H1 (cell line): ENCODE data around the gene HOXB9. TPM values are rescaled to one million over a fixed set of nuclear protein-coding genes. Genes with fewer than 3 reads are reported as not detected.

ENCODE experiments used
- CTCF ChIA-PET: fragments of 300-600 bp; sonication (Branson Sonifier 250); formaldehyde crosslinking; loops from one replicate; lab custom pipeline; 2021; ENCODE audit not compliant: partially characterized antibody; lab: Charles Lee
- POLR2A ChIA-PET: fragments of 300-600 bp; sonication (Branson Sonifier 250); formaldehyde crosslinking; loops from one replicate; lab custom pipeline; 2021; ENCODE audit warnings: inconsistent platforms; ENCODE audit not compliant: partially characterized antibody; lab: Charles Lee
- DNase-seq, 2 experiments: peaks; one replicate each; pipeline versions ENCODE4 v3.0.0 to v3.0.0-alpha.2; 2010 to 2022; ENCODE audit warnings: low spot score in 2 of 2, low read depth in 1 of 2, mixed read lengths in 1 of 2
- FAIRE-seq: peaks from 2 replicates; lab custom pipeline; 2011; peaks lifted over from hg19 to GRCh38; lab: Jason Lieb, UNC
- H2AFZ ChIP-seq: 2 replicates; pipeline ENCODE4 v1.8.1; 2012; ENCODE audit warnings: low read length, inconsistent platforms
- H2AK5ac ChIP-seq: 2 replicates; pipeline ENCODE4 v1.6.1; 2013; ENCODE audit warnings: low read depth, low read length
- H2BK120ac ChIP-seq: replicated peaks from 2 replicates; pipeline ENCODE3; 2013; ENCODE audit warnings: low read depth, low read length, inconsistent platforms
- H2BK12ac ChIP-seq: 2 replicates; pipeline ENCODE4 v1.6.1; 2013; ENCODE audit warnings: low read depth, low read length
- H2BK15ac ChIP-seq: 2 replicates; pipeline ENCODE4 v1.6.1; 2013; ENCODE audit warnings: low read length
- H2BK20ac ChIP-seq: 2 replicates; pipeline ENCODE4 v1.6.1; 2013; ENCODE audit warnings: low read length
- H2BK5ac ChIP-seq: 2 replicates; pipeline ENCODE4 v1.6.1; 2013; ENCODE audit warnings: low read depth, low read length
- H3K14ac ChIP-seq: 2 replicates; pipeline ENCODE4 v1.6.1; 2013; ENCODE audit warnings: inconsistent platforms; ENCODE audit not compliant: insufficient read length
- H3K18ac ChIP-seq: 2 replicates; pipeline ENCODE4 v1.6.1; 2013; ENCODE audit warnings: low read length; ENCODE audit errors: extremely low read depth
- H3K23ac ChIP-seq: 2 replicates; pipeline ENCODE4 v1.6.1; 2013; ENCODE audit warnings: inconsistent platforms; ENCODE audit not compliant: insufficient read length
- H3K23me2 ChIP-seq: 2 replicates; pipeline ENCODE4 v1.6.1; 2013; ENCODE audit warnings: low read depth, low read length
- H3K27ac ChIP-seq: 2 replicates; pipeline ENCODE4 v1.6.1; 2011; ENCODE audit warnings: low read depth, low read length, inconsistent platforms
- H3K27me3 ChIP-seq, 4 experiments: replicated peaks in 1 of 4; 1 replicate in 1 of 4; 2 replicates in 3 of 4; pipeline versions ENCODE4 v1.6.1 to v1.8.1; 2011 to 2013; ENCODE audit warnings: low read length in 3 of 4, mild to moderate bottlenecking in 3 of 4, inconsistent platforms in 2 of 4, mixed read lengths in 2 of 4, moderate library complexity in 1 of 4; ENCODE audit not compliant: control insufficient read depth in 3 of 4, insufficient read depth in 3 of 4; ENCODE audit errors: extremely low read depth in 1 of 4
- H3K36me3 ChIP-seq, 4 experiments: 2 replicates each; pipeline versions ENCODE4 v1.6.1 to v1.8.1; 2011 to 2013; ENCODE audit warnings: mild to moderate bottlenecking in 4 of 4, low read length in 3 of 4, moderate library complexity in 2 of 4, control low read depth in 1 of 4, inconsistent platforms in 1 of 4; ENCODE audit not compliant: insufficient read depth in 4 of 4, control insufficient read depth in 2 of 4
- H3K4ac ChIP-seq: replicated peaks from 2 replicates; pipeline ENCODE3; 2013; ENCODE audit warnings: low read length, low read depth, mixed read lengths, inconsistent platforms; ENCODE audit not compliant: insufficient read length
- H3K4me1 ChIP-seq, 4 experiments: replicated peaks in 1 of 4; 1 replicate in 1 of 4; 2 replicates in 3 of 4; pipeline versions ENCODE4 v1.6.1 to v1.8.1; 2011 to 2013; ENCODE audit warnings: low read length in 3 of 4, inconsistent platforms in 2 of 4, mixed read lengths in 1 of 4; ENCODE audit not compliant: insufficient read depth in 4 of 4, control insufficient read depth in 3 of 4
- H3K4me2 ChIP-seq, 2 experiments: 2 replicates each; pipeline versions ENCODE4 v1.6.1 to v1.8.1; 2011 to 2013; ENCODE audit warnings: low read depth in 2 of 2, low read length in 2 of 2, control low read depth in 1 of 2, inconsistent platforms in 1 of 2, mild to moderate bottlenecking in 1 of 2; ENCODE audit not compliant: insufficient read depth in 1 of 2
- H3K4me3 ChIP-seq, 4 experiments: fragments of 200-600, 300-600 bp in 1 of 4; sonication (generic), shearing (Covaris generic), sonication (Bioruptor Twin) in 1 of 4; 2 replicates each; pipeline versions ENCODE4 v1.5.1 to v1.8.1; 2011 to 2016; ENCODE audit warnings: low read length in 4 of 4, low read depth in 3 of 4, control low read depth in 2 of 4, inconsistent platforms in 2 of 4, mild to moderate bottlenecking in 2 of 4, mixed read lengths in 1 of 4, moderate library complexity in 1 of 4; ENCODE audit not compliant: insufficient read depth in 2 of 4; ENCODE audit errors: extremely low read depth in 1 of 4
- H3K56ac ChIP-seq: replicated peaks from 2 replicates; pipeline ENCODE3; 2013; ENCODE audit warnings: low read depth, mild to moderate bottlenecking, mixed read lengths, low read length, inconsistent platforms; ENCODE audit not compliant: insufficient read length
- H3K79me1 ChIP-seq: 2 replicates; pipeline ENCODE4 v1.6.1; 2013; ENCODE audit warnings: low read depth, low read length, control low read depth
- H3K79me2 ChIP-seq, 2 experiments: 2 replicates each; pipeline versions ENCODE4 v1.6.1 to v1.8.1; 2012 to 2013; ENCODE audit warnings: low read length in 2 of 2, mild to moderate bottlenecking in 2 of 2, inconsistent platforms in 1 of 2; ENCODE audit not compliant: insufficient read depth in 2 of 2, control insufficient read depth in 1 of 2
- H3K9ac ChIP-seq, 4 experiments: replicated peaks in 1 of 4; 1 replicate in 1 of 4; 2 replicates in 3 of 4; pipeline versions ENCODE4 v1.6.1 to v1.8.1; 2011 to 2013; ENCODE audit warnings: low read depth in 3 of 4, low read length in 3 of 4, control low read depth in 2 of 4, mild to moderate bottlenecking in 2 of 4, moderate library complexity in 2 of 4, inconsistent platforms in 1 of 4; ENCODE audit errors: extremely low read depth in 1 of 4
- H3K9me3 ChIP-seq, 2 experiments: 2 replicates each; pipeline versions ENCODE4 v1.6.1 to v1.8.1; 2012 to 2013; ENCODE audit warnings: mild to moderate bottlenecking in 2 of 2, moderate library complexity in 2 of 2, control low read depth in 1 of 2, inconsistent platforms in 1 of 2, low read depth in 1 of 2, low read length in 1 of 2, mixed read lengths in 1 of 2; ENCODE audit not compliant: insufficient read depth in 2 of 2
- H4K20me1 ChIP-seq, 2 experiments: replicated peaks in 1 of 2; 2 replicates each; pipeline versions ENCODE3 to v1.8.1; 2011 to 2013; ENCODE audit warnings: inconsistent platforms in 2 of 2, low read length in 2 of 2, mild to moderate bottlenecking in 1 of 2; ENCODE audit not compliant: insufficient read depth in 2 of 2, control insufficient read depth in 1 of 2
- H4K5ac ChIP-seq: 2 replicates; pipeline ENCODE4 v1.6.1; 2013; ENCODE audit warnings: low read length, low read depth, mixed read lengths, inconsistent platforms; ENCODE audit not compliant: insufficient read length
- H4K8ac ChIP-seq: 2 replicates; pipeline ENCODE4 v1.8.0; 2013; ENCODE audit warnings: mild to moderate bottlenecking, moderate library complexity, low read length, inconsistent platforms; ENCODE audit not compliant: insufficient read depth; ENCODE audit errors: extremely low read depth
- H4K91ac ChIP-seq: replicated peaks from 2 replicates; pipeline ENCODE3; 2013; ENCODE audit warnings: low read length, mixed read lengths, inconsistent platforms; ENCODE audit not compliant: insufficient read length
- CTBP2 ChIP-seq: IDR thresholded peaks from 2 replicates; pipeline ENCODE4 v1.7.0; 2011; ENCODE audit warnings: borderline replicate concordance, mild to moderate bottlenecking, moderate library complexity, mixed read lengths, low read length; ENCODE audit not compliant: insufficient read depth, insufficient read length
- EZH2 ChIP-seq: fragments of 200-600 bp; sonication (generic); IDR thresholded peaks from 2 replicates; pipeline ENCODE4 v1.7.1; 2012; ENCODE audit warnings: low read depth, mild to moderate bottlenecking, moderate library complexity, low read length, inconsistent platforms; ENCODE audit not compliant: severe bottlenecking
- HDAC6 ChIP-seq: IDR thresholded peaks from one replicate; pipeline ENCODE4 v1.7.1; 2012; ENCODE audit warnings: low read depth, mild to moderate bottlenecking, inconsistent platforms, low read length, moderate library complexity
- RNF2 ChIP-seq: fragments of 200-900, 300-1000 bp; sonication (generic); IDR thresholded peaks from 2 replicates; pipeline ENCODE4 v1.7.1; 2016; ENCODE audit warnings: borderline replicate concordance, low read depth, mild to moderate bottlenecking, antibody characterized with exemption, low read length; ENCODE audit not compliant: poor library complexity, severe bottlenecking; ENCODE audit errors: missing control alignments
- SP1 ChIP-seq: IDR thresholded peaks from 2 replicates; pipeline ENCODE4 v1.6.1; 2011; ENCODE audit warnings: low read depth, low read length
- SP4 ChIP-seq: IDR thresholded peaks from 2 replicates; pipeline ENCODE4 v1.6.1; 2012; ENCODE audit warnings: low read length, inconsistent platforms
- SUZ12 ChIP-seq: fragments of 200-600 bp; sonication (generic); IDR thresholded peaks from 2 replicates; pipeline ENCODE4 v1.6.1; 2012; ENCODE audit warnings: mild to moderate bottlenecking, inconsistent platforms, low read length, moderate library complexity, mixed read lengths
- TCF12 ChIP-seq: IDR thresholded peaks from 2 replicates; pipeline ENCODE4 v1.6.1; 2011; ENCODE audit warnings: low read depth, mild to moderate bottlenecking, low read length
- WGBS, 2 experiments: shearing (Covaris generic) in 1 of 2; methylation state at CpG; one replicate each; pipeline versions ENCODE4 v1.1.6 to v1.1.7; 2013 to 2015; ENCODE audit warnings: low lambda C conversion rate in 2 of 2, mixed read lengths in 2 of 2, inconsistent platforms in 1 of 2, low coverage in 1 of 2, missing lambda C conversion rate in 1 of 2; ENCODE audit not compliant: insufficient replicate concordance in 2 of 2, insufficient coverage in 1 of 2, insufficient read length in 1 of 2; ENCODE audit errors: extremely low coverage in 1 of 2, missing lambda C conversion rate in 1 of 2; 5-methylcytosine and 5-hydroxymethylcytosine counted together
- polyA plus RNA-seq, 7 experiments: library from polyadenylated mRNA; depleted of rRNA in 3 of 7; stranded (reverse) in 5 of 7; unstranded in 2 of 7; fragments of >200 nt in 5 of 7; fragments of 200-250 nt in 2 of 7; gene quantifications; 1 replicate in 5 of 7; 2 replicates in 1 of 7; 4 replicates in 1 of 7; pipeline versions ENCODE4 v1.2.1 to v1.2.3, GENCODE V29; 2011 to 2013; ENCODE audit warnings: missing spikeins in 2 of 7, mixed read lengths in 2 of 7
- total RNA-seq: library from RNA; stranded (reverse); fragmentation: NEBNext Ultra II Directional; extraction: Animal tissue kit (Norgen Biotek cat#: 25700); gene quantifications from 2 replicates; pipeline ENCODE4 v1.2.1, GENCODE V29; 2021
- TF ChIP-seq, protein P1 (sequence below): IDR thresholded peaks from 2 replicates; pipeline ENCODE4 v1.6.1; 2012; ENCODE audit warnings: inconsistent platforms

The HOXB9 gene
- total and polyA plus RNA-seq, 2 of the 8 experiments (the other 6 are each of a cell fraction or from before 2014, with no cell fraction given), result not detected

DNA sequence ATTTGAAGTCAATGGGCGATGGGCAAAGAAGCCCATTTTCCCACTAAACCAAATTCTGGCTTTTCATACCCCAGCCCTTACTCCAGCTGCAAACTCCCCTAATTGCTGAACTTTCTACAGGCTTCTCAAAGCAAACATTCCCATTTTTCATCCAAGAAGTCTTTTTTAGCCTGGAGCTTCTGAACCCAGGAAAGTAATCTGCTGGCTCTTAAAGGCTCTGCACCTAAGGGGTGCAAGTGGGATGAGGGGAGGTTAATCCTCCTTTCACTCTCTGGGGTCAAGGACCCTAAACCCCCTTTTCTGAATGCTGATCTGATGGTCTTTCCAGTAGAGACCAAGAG is 17.7 kb downstream of the HOXB9 start:
- no peak overlapping the region for H3K56ac ChIP-seq
- no peaks in the 10 kb centered on the region for H3K79me2 ChIP-seq
- no peak for FAIRE-seq
- H4K20me1 ChIP-seq, result peaks cover 24 to 42% of the 10 kb centered on the region in 2 experiments
- no peak overlapping the region for H2BK20ac ChIP-seq
- H3K4me3 ChIP-seq, result no peak overlapping the region
- no peak for DNase-seq
- H2BK120ac ChIP-seq, result no peak overlapping the region
- no peak overlapping the region for H3K27ac ChIP-seq
- TF ChIP-seq SP1 (no peak), RNF2 (peak; percentile 16), CTBP2 (no peak), EZH2 (peak; percentile 72), SUZ12 (peak; percentile 8; the same call in 1 of the 2 replicates), TCF12 (no peak), HDAC6 (no peak), SP4 (no peak)
- TF ChIP-seq, protein P1, sequence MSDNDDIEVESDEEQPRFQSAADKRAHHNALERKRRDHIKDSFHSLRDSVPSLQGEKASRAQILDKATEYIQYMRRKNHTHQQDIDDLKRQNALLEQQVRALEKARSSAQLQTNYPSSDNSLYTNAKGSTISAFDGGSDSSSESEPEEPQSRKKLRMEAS, result no peak
- H3K14ac ChIP-seq, result no peak overlapping the region
- no peak overlapping the region for H3K23ac ChIP-seq
- H3K9me3 ChIP-seq, result no peaks in the 10 kb centered on the region
- no peak overlapping the region for H4K8ac ChIP-seq
- H3K4me1 ChIP-seq, result peaks cover 0 to 7% (median 3%) of the 10 kb centered on the region in 4 experiments; a peak in 5 of 7 replicates
- 45% methylated on average over 1 of the region's 1 CpG; no CpG with 5 or more reads in 1 of the 2 experiments for WGBS, 2 experiments
- H3K79me1 ChIP-seq, result no peaks in the 10 kb centered on the region
- H2BK5ac ChIP-seq, result no peak overlapping the region
- no peak overlapping the region for H4K5ac ChIP-seq
- no peak overlapping the region for H2AFZ ChIP-seq
- peaks cover 2% of the 10 kb centered on the region; the same call in 1 of the 2 replicates for H3K23me2 ChIP-seq
- peaks cover 0 to 16% (median 0%) of the 10 kb centered on the region in 4 experiments; a peak in 1 of 8 replicates for H3K36me3 ChIP-seq
- POLR2A ChIA-PET, result no interaction called here
- no peak overlapping the region for H3K18ac ChIP-seq
- H2BK12ac ChIP-seq, result no peak overlapping the region
- no peak overlapping the region for H2AK5ac ChIP-seq
- H3K4ac ChIP-seq, result no peak overlapping the region
- H2BK15ac ChIP-seq, result no peak overlapping the region
- H3K9ac ChIP-seq, result no peak overlapping the region
- CTCF ChIA-PET, result interaction anchor here (0.6 to 2.3 kb wide), 9 partner anchors 14 to 274 kb away, joined by 3 to 10 read pairs (median 4); no protein-coding TSS in a partner anchor
- peaks cover 97 to 100% (median 99%) of the 10 kb centered on the region in 4 experiments for H3K27me3 ChIP-seq
- H4K91ac ChIP-seq, result no peak overlapping the region
- no peak overlapping the region for H3K4me2 ChIP-seq
